ACC112 (cell line): ENCODE results near the gene BLMH.
"Not testable (repeated sequence)": the region's sequence is repeated elsewhere in the genome, so short reads cannot be mapped to it uniquely, and the experiment has no call there.

Experiments
- H2AFZ ChIP-seq: fragments of 200-600 bp; sonication (generic); one replicate; pipeline ENCODE4 v1.6.0; 2017; ENCODE audit warnings: antibody characterized with exemption, low read length; ENCODE audit not compliant: unreplicated experiment
- H3K27ac ChIP-seq: fragments of 200-600 bp; sonication (generic); 2 replicates; pipeline ENCODE4 v1.5.1; 2014; ENCODE audit warnings: low read depth, mild to moderate bottlenecking, antibody characterized with exemption, low read length, moderate library complexity
- H3K27me3 ChIP-seq: fragments of 200-600 bp; sonication (generic); 2 replicates; pipeline ENCODE4 v1.6.1; 2014; ENCODE audit warnings: mild to moderate bottlenecking, antibody characterized with exemption, low read length, moderate library complexity, mixed read lengths; ENCODE audit not compliant: insufficient read depth
- H3K36me3 ChIP-seq: fragments of 200-600 bp; sonication (generic); 2 replicates; pipeline ENCODE4 v1.6.1; 2016; ENCODE audit warnings: mild to moderate bottlenecking, antibody characterized with exemption, low read length, moderate library complexity, mixed read lengths; ENCODE audit not compliant: insufficient read depth
- H3K4me1 ChIP-seq: fragments of 200-600 bp; sonication (generic); one replicate; pipeline ENCODE4 v1.6.1; 2016; ENCODE audit warnings: low read length, mixed read lengths; ENCODE audit not compliant: insufficient read depth, unreplicated experiment, control insufficient read depth
- H3K4me3 ChIP-seq: fragments of 200-600 bp; sonication (generic); 2 replicates; pipeline ENCODE4 v1.5.1; 2014; ENCODE audit warnings: mild to moderate bottlenecking, low read depth, low read length
- H3K79me2 ChIP-seq: fragments of 200-600 bp; sonication (generic); one replicate; pipeline ENCODE4 v1.6.0; 2016; ENCODE audit warnings: low read length; ENCODE audit not compliant: control insufficient read depth, unreplicated experiment, insufficient read depth

The BLMH gene

DNA sequence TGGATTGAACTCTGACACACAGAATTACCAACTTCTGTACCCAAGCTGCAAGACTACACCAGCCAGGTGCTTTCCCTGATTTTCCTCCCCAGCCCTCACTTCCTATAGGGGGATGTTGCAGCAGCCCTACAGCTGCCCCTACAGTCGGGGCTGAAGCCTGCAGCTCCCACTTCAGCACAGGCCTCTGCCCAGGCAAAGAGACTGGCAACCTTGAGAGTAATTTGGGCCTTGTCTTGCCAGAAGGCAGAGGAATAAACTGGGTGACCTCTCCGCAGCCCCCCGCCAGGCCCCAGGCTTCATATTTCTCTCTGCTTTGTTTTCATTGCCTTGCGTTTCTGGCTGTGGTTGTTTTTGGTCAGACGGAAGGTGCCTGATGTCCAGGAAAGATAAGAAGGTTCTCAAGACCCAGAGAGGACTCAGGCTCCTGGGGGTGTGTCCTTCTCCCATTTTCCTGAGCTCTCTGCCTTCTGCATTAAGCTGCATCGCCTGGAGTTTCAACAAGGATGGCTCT is 88.2 kb downstream of the BLMH start:
- Histone ChIP-seq H3K4me1 (no peaks in the 10 kb centered on the region), H2AFZ (no peak overlapping the region), H3K4me3 (no peak overlapping the region), H3K27me3 (no peaks in the 10 kb centered on the region), H3K79me2 (no peaks in the 10 kb centered on the region), H3K27ac (no peak overlapping the region), H3K36me3 (no peaks in the 10 kb centered on the region)

DNA sequence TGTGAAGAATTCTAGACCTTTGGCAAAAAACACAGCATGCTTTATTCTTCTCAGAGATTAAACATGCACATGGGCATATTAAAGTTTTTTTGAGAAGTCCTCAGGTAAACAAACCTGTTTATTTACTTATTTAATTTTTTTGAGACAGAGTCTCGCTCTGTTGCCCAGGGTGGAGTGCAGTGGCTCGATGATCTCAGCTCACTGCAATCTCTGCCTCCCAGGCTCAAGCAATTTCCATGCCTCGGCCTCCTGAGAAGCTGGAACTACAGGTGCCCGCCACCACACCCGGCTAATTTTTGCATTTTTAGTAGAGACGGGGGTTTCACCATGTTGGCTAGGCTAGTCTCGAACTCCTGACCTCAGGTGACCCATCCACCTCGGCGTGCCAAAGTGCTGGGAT is 91.1 kb downstream of the BLMH start:
- not testable (repeated sequence) for H3K27ac ChIP-seq, H3K27me3 ChIP-seq, H2AFZ ChIP-seq, H3K36me3 ChIP-seq, H3K79me2 ChIP-seq, H3K4me1 ChIP-seq, H3K4me3 ChIP-seq

DNA sequence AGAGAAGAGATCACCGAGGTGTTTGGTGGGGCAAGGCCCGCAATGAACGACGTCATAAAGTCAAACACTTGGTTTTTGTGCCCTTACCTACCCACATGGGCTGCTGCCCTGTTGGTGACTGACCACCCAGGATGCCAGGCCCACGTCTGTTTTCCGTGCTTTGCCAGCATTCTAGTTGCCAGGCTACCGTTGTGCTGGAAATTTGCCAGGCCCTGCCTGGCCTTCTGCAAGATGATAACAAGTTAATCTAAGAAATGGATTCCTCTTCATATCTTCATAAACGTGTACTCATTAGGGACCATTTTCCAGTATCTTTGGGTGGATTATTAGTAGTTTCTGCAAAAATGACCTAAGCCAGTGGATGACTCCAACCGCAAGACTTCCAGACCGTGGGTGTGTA is 91.6 kb downstream of the BLMH start:
- H2AFZ ChIP-seq = no peak overlapping the region
- no peaks in the 10 kb centered on the region for H3K27me3 ChIP-seq
- no peaks in the 10 kb centered on the region for H3K4me1 ChIP-seq
- no peaks in the 10 kb centered on the region for H3K79me2 ChIP-seq
- H3K27ac ChIP-seq = no peak overlapping the region
- no peaks in the 10 kb centered on the region for H3K36me3 ChIP-seq
- H3K4me3 ChIP-seq = no peak overlapping the region

DNA sequence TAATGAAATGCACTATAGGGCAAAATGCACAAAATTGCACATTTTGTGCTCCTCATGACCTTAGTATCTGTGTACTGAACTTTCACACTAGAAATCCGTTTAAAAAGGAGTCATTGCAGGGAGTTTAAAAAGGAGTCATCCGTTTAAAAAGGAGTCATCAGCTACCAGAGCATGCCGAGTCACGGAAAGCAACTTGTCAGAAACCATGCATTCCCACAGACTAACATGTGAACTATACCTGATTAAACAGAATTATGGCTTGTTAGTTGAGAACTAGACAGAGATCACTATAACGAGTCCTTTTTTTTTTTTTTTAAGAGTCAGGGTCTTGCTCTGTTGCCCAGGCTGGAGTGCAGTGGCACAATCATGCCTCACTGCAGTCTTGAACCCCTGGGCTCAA is 92.1 kb downstream of the BLMH start:
- Histone ChIP-seq H3K27ac (no peak overlapping the region), H3K4me3 (no peak overlapping the region), H3K27me3 (no peaks in the 10 kb centered on the region), H3K36me3 (no peaks in the 10 kb centered on the region), H3K4me1 (no peaks in the 10 kb centered on the region), H3K79me2 (no peaks in the 10 kb centered on the region), H2AFZ (no peak overlapping the region)
